AG04449 (cell line): ENCODE measurements around the gene NPLOC4.
A peak's percentile ranks its signal among the peaks of the same experiment; 100 is the strongest.

Source experiments
- CTCF ChIA-PET: fragments of 350-600 bp; formaldehyde crosslinking; extraction: SDS; loops from one replicate; lab custom pipeline; 2021; ENCODE audit warnings: antibody characterized with exemption; lab: Yijun Ruan, JAX
- POLR2A ChIA-PET: fragments of 400-600, 350-600 bp; formaldehyde crosslinking; extraction: SDS; loops from one replicate; lab custom pipeline; 2020; ENCODE audit warnings: antibody characterized with exemption, inconsistent platforms; lab: Yijun Ruan, JAX
- DNase-seq: peaks from one replicate; pipeline ENCODE4 v3.0.0-alpha.2; 2010; ENCODE audit warnings: low read depth, low spot score
- H3K4me3 ChIP-seq: 2 replicates; pipeline ENCODE4 v1.5.1; 2011; ENCODE audit warnings: low read depth, mild to moderate bottlenecking, control low read depth, low read length
- CTCF ChIP-seq: IDR thresholded peaks from one replicate; pipeline ENCODE4 v1.5.1; 2011; ENCODE audit warnings: mild to moderate bottlenecking, moderate library complexity, low read length, control low read depth, inconsistent platforms; ENCODE audit not compliant: insufficient read depth; ENCODE audit errors: missing control alignments

Gene NPLOC4

GRCh38 chr17:81579298-81579697, 57.6 kb downstream of the NPLOC4 start:
- ChIA-PET CTCF (interaction anchor here (0.8 to 9.1 kb wide), 4 partner anchors 13 to 24 kb away, joined by 3 to 90 read pairs (median 29); no protein-coding TSS in a partner anchor), POLR2A (interaction anchor here (0.6 to 1.8 kb wide), 6 partner anchors 11 to 27 kb away, joined by 3 to 27 read pairs (median 3); no protein-coding TSS in a partner anchor)
- no peak for DNase-seq
- TF ChIP-seq CTCF = no peak
- H3K4me3 ChIP-seq = no peak overlapping the region

GRCh38 chr17:81578561-81579225, 58.2 kb downstream of the NPLOC4 start:
- ChIA-PET POLR2A (interaction anchor here (0.9 to 3.4 kb wide), 4 partner anchors 11 to 23 kb away, joined by 3 to 32 read pairs (median 15); no protein-coding TSS in a partner anchor), CTCF (interaction anchor here (1.4 to 9.1 kb wide), 3 partner anchors 12 to 23 kb away, joined by 3 to 90 read pairs (median 54); no protein-coding TSS in a partner anchor)
- no peak for TF ChIP-seq CTCF
- no peak for DNase-seq
- no peak overlapping the region for H3K4me3 ChIP-seq

- DNase-seq = no peak
- ChIA-PET POLR2A (interaction anchor here (0.9 to 3.4 kb wide), 3 partner anchors 11 to 55 kb away, joined by 3 to 32 read pairs (median 4); no protein-coding TSS in a partner anchor), CTCF (interaction anchor here (1.0 to 9.1 kb wide), 4 partner anchors 9 to 59 kb away, joined by 4 to 90 read pairs (median 29); no protein-coding TSS in a partner anchor)
- no peak for TF ChIP-seq CTCF
- H3K4me3 ChIP-seq = no peak overlapping the region
Measured at GRCh38 chr17:81578038-81578441, 58.9 kb downstream of the NPLOC4 start.

GRCh38 chr17:81577278-81578000, 59.5 kb downstream of the NPLOC4 start:
- no peak for TF ChIP-seq CTCF
- ChIA-PET CTCF (interaction anchor here (1.0 to 9.1 kb wide), 4 partner anchors 9 to 58 kb away, joined by 4 to 90 read pairs (median 29); no protein-coding TSS in a partner anchor), POLR2A (interaction anchor here (0.5 to 3.4 kb wide), 4 partner anchors 11 to 70 kb away, joined by 4 to 32 read pairs (median 6); partner anchors contain the start of gene FAAP100)
- no peak overlapping the region for H3K4me3 ChIP-seq
- DNase-seq = no peak

GRCh38 chr17:81576621-81577277, 60.2 kb downstream of the NPLOC4 start:
- peak; percentile 12 for TF ChIP-seq CTCF
- CTCF ChIA-PET = interaction anchor here (0.6 to 9.1 kb wide), 6 partner anchors 10 to 58 kb away, joined by 3 to 90 read pairs (median 4); no protein-coding TSS in a partner anchor
- POLR2A ChIA-PET = interaction anchor here (0.5 to 3.4 kb wide), 4 partner anchors 10 to 69 kb away, joined by 4 to 32 read pairs (median 6); partner anchors contain the start of gene FAAP100
- no peak for DNase-seq
- H3K4me3 ChIP-seq = peak overlapping the region; percentile 27
